HG03280 (cell line): ENCODE measurements around the gene MRPS34.

Source experiments
- ATAC-seq: cut with Tn5 transposase; IDR thresholded peaks from one replicate; pipeline ENCODE4 v1.9.1; 2021; ENCODE audit warnings: mild to moderate bottlenecking, moderate library complexity; ENCODE audit not compliant: unreplicated experiment

Gene MRPS34

GRCh38 chr16:1782408-1783264 is 9.7 kb upstream of the MRPS34 start, which contains the start of the genes NUBP2 and SPSB3:
NUBP2 (plus strand) TSS chr16:1782960; CDS start chr16:1783021, 61 bp downstream.
SPSB3 (minus strand) TSS chr16:1782571; CDS start chr16:1781483, 1,088 bp downstream.
- peak; percentile 82 for ATAC-seq

- ATAC-seq = peak; percentile 3
These were observed 8.9 kb upstream of the MRPS34 start for GRCh38 chr16:1781758-1782407.

GRCh38 chr16:1781254-1781653 is 8.3 kb upstream of the MRPS34 start:
- no peak for ATAC-seq

GRCh38 chr16:1780677-1781072 is 7.7 kb upstream of the MRPS34 start:
- ATAC-seq = no peak

GRCh38 chr16:1779741-1780676 is 7.1 kb upstream of the MRPS34 start:
- no peak for ATAC-seq

- no peak for ATAC-seq
These were observed 6.3 kb upstream of the MRPS34 start for GRCh38 chr16:1779234-1779701.

- no peak for ATAC-seq
These were observed 5.6 kb upstream of the MRPS34 start for GRCh38 chr16:1778200-1779179.

GRCh38 chr16:1777375-1778199 is 4.7 kb upstream of the MRPS34 start:
- no peak for ATAC-seq

- no peak for ATAC-seq
These were observed 4.0 kb upstream of the MRPS34 start for GRCh38 chr16:1776991-1777374.

- ATAC-seq = no peak
These were observed 3.7 kb upstream of the MRPS34 start for GRCh38 chr16:1776672-1776955.

GRCh38 chr16:1775846-1776671 is 3.1 kb upstream of the MRPS34 start:
- ATAC-seq = no peak

- ATAC-seq = no peak
These were observed 2.3 kb upstream of the MRPS34 start for GRCh38 chr16:1775006-1775845.

GRCh38 chr16:1774448-1774780 is 1.5 kb upstream of the MRPS34 start:
- no peak for ATAC-seq

GRCh38 chr16:1773703-1774447 is 941 bp upstream of the MRPS34 start:
- no peak for ATAC-seq

- ATAC-seq = peak; percentile 16
These were observed 499 bp downstream of the MRPS34 start, which contains the start of gene EME2 for GRCh38 chr16:1772362-1772907. EME2 (plus strand) TSS chr16:1772810; CDS start chr16:1773228, 418 bp downstream.

- ATAC-seq = no peak
These were observed 1.0 kb downstream of the MRPS34 start for GRCh38 chr16:1771864-1772361.
